Gastroesophageal sphincter (tissue), 3 donors: Measurements from ENCODE around the gene ADGRL1.
"Not testable (repeated sequence)": the region's sequence is repeated elsewhere in the genome, so short reads cannot be mapped to it uniquely, and the experiment has no call there.

Experiments
- POLR2A ChIP-seq, 2 donors: fragments of 450-650 bp; IDR thresholded peaks; one replicate each; pipeline ENCODE4 v1.6.1; 2017; ENCODE audit warnings: antibody characterized with exemption in 2 of 2, mild to moderate bottlenecking in 2 of 2, moderate library complexity in 1 of 2
- TF ChIP-seq, protein P1 (sequence below), 4 experiments: fragments of 200-600 bp in 2 of 4; fragments of 450-650 bp in 2 of 4; sonication (generic) in 1 of 4; IDR thresholded peaks; one replicate each; pipeline ENCODE4 v1.5.1; 2017 to 2019; ENCODE audit warnings: antibody characterized with exemption in 4 of 4, mild to moderate bottlenecking in 2 of 4, moderate library complexity in 2 of 4

DNA sequence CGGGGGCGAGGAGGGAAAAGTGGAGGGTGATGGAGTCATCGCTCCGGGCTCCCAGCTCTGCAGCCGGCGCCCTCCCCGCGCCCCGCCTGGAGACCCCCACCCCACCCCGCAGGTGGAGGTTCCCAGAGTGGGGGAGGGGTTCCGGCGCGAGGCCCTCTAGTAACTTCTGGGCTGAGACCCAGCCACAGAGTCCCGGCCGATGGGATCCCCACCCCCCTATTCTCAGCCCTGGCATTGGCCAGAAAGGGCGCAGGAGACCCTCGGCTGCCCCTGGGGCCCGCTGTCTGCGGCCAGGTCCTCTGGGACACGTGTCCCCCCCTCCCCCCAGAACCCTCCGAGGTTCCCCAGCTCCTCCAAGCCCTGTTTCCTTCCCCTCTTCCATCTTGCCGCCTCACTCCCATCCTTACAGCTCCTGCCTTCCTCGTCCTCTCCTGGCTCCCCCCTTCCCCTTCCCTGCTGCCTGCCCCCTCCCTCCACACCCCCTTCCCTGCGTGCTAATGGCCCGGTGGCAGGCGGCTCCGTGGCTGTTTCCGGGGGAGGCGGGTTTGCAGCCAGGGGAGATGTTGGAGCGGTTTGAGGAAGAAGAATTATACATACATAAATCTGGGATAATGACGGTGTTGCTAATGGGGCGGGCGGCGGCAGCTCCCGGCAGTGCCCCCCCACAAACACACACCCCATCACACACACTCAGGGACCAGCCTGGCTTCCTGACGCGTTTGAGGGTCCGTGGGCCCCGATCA lies 43.2 kb upstream of the ADGRL1 start:
- TF ChIP-seq POLR2A (IDR thresholded peaks at IDR 0.05) = not testable (repeated sequence)
- TF ChIP-seq, protein P1, sequence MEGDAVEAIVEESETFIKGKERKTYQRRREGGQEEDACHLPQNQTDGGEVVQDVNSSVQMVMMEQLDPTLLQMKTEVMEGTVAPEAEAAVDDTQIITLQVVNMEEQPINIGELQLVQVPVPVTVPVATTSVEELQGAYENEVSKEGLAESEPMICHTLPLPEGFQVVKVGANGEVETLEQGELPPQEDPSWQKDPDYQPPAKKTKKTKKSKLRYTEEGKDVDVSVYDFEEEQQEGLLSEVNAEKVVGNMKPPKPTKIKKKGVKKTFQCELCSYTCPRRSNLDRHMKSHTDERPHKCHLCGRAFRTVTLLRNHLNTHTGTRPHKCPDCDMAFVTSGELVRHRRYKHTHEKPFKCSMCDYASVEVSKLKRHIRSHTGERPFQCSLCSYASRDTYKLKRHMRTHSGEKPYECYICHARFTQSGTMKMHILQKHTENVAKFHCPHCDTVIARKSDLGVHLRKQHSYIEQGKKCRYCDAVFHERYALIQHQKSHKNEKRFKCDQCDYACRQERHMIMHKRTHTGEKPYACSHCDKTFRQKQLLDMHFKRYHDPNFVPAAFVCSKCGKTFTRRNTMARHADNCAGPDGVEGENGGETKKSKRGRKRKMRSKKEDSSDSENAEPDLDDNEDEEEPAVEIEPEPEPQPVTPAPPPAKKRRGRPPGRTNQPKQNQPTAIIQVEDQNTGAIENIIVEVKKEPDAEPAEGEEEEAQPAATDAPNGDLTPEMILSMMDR (IDR thresholded peaks at IDR 0.05) = not testable (repeated sequence)
